GM12864 (cell line): ENCODE results near the gene DSCAM.

Source experiments
- DNase-seq: peaks from one replicate; pipeline ENCODE4 v3.0.0-alpha.2; 2011; ENCODE audit warnings: low read depth
- H3K4me3 ChIP-seq: 2 replicates; pipeline ENCODE4 v1.5.1; 2011; ENCODE audit warnings: mild to moderate bottlenecking, low read depth, low read length, control low read depth
- CTCF ChIP-seq: IDR thresholded peaks from 2 replicates; pipeline ENCODE4 v1.5.1; 2011; ENCODE audit warnings: low read depth, mild to moderate bottlenecking, moderate library complexity, low read length, control low read depth, inconsistent platforms; ENCODE audit errors: missing control alignments

The DSCAM gene

GRCh38 chr21:40613546-40614030 lies 233.4 kb downstream of the DSCAM start:
- TF ChIP-seq CTCF, result no peak
- H3K4me3 ChIP-seq, result no peak overlapping the region
- no peak for DNase-seq

GRCh38 chr21:40610345-40610744 lies 236.6 kb downstream of the DSCAM start:
- no peak for TF ChIP-seq CTCF
- no peak overlapping the region for H3K4me3 ChIP-seq
- DNase-seq, result no peak

GRCh38 chr21:40606341-40606740 lies 240.6 kb downstream of the DSCAM start:
- TF ChIP-seq CTCF, result no peak
- no peak for DNase-seq
- no peak overlapping the region for H3K4me3 ChIP-seq

- no peak for TF ChIP-seq CTCF
- H3K4me3 ChIP-seq, result no peak overlapping the region
- DNase-seq, result no peak
Observed at GRCh38 chr21:40605094-40605493, 241.9 kb downstream of the DSCAM start.

- no peak for DNase-seq
- no peak for TF ChIP-seq CTCF
- H3K4me3 ChIP-seq, result no peak overlapping the region
Observed at GRCh38 chr21:40603774-40604173, 243.2 kb downstream of the DSCAM start.

GRCh38 chr21:40602080-40602479 lies 244.9 kb downstream of the DSCAM start:
- no peak for DNase-seq
- H3K4me3 ChIP-seq, result no peak overlapping the region
- TF ChIP-seq CTCF, result no peak

GRCh38 chr21:40595806-40596205 lies 251.2 kb downstream of the DSCAM start:
- DNase-seq, result no peak
- no peak overlapping the region for H3K4me3 ChIP-seq
- no peak for TF ChIP-seq CTCF
